ENCODE results near the gene MAPKAP1.

MAPKAP1 gene

GRCh38 chr9:125507226-125507625 is 199.8 kb downstream of the MAPKAP1 start:
- no peak for DNase-seq

- no peak for DNase-seq
These were observed 201.0 kb downstream of the MAPKAP1 start for GRCh38 chr9:125505988-125506438.

- no peak for DNase-seq
These were observed 202.4 kb downstream of the MAPKAP1 start for GRCh38 chr9:125504616-125505015.

- no peak for DNase-seq
These were observed 209.1 kb downstream of the MAPKAP1 start for GRCh38 chr9:125497906-125498305.

- no peak for DNase-seq
These were observed 209.5 kb downstream of the MAPKAP1 start for GRCh38 chr9:125497478-125497877.

- no peak for DNase-seq
These were observed 210.6 kb downstream of the MAPKAP1 start for GRCh38 chr9:125496313-125496834.

- DNase-seq = no peak
These were observed 211.6 kb downstream of the MAPKAP1 start for GRCh38 chr9:125495172-125496119.

GRCh38 chr9:125494653-125494915 is 212.4 kb downstream of the MAPKAP1 start:
- no peak for DNase-seq

- DNase-seq = no peak
These were observed 212.9 kb downstream of the MAPKAP1 start for GRCh38 chr9:125493881-125494652.

GRCh38 chr9:125493384-125493783 is 213.6 kb downstream of the MAPKAP1 start:
- no peak for DNase-seq

GRCh38 chr9:125492719-125493118 is 214.3 kb downstream of the MAPKAP1 start:
- no peak for DNase-seq

GRCh38 chr9:125487842-125488241 is 219.2 kb downstream of the MAPKAP1 start:
- DNase-seq = no peak

- DNase-seq = no peak
These were observed 220.4 kb downstream of the MAPKAP1 start for GRCh38 chr9:125486576-125486975.

- DNase-seq = no peak
These were observed 220.9 kb downstream of the MAPKAP1 start for GRCh38 chr9:125486152-125486508.

GRCh38 chr9:125485471-125486151 is 221.4 kb downstream of the MAPKAP1 start:
- no peak for DNase-seq

- DNase-seq = no peak
These were observed 222.4 kb downstream of the MAPKAP1 start for GRCh38 chr9:125484350-125485282.

GRCh38 chr9:125483697-125484096 is 223.3 kb downstream of the MAPKAP1 start:
- no peak for DNase-seq

GRCh38 chr9:125479846-125480615 is 227.0 kb downstream of the MAPKAP1 start:
- DNase-seq = no peak

GRCh38 chr9:125477089-125477544 is 229.9 kb downstream of the MAPKAP1 start:
- DNase-seq = no peak

GRCh38 chr9:125476645-125477044 is 230.4 kb downstream of the MAPKAP1 start:
- DNase-seq = no peak

GRCh38 chr9:125475385-125475784 is 231.6 kb downstream of the MAPKAP1 start:
- no peak for DNase-seq
